ENCODE data around the gene TEKT1.
"Not testable (repeated sequence)": the region's sequence is repeated elsewhere in the genome, so short reads cannot be mapped to it uniquely, and the experiment has no call there.

GRCh38 chr17:6774906-6775305 is 56.6 kb downstream of the TEKT1 start:
- TF ChIP-seq, protein P1, sequence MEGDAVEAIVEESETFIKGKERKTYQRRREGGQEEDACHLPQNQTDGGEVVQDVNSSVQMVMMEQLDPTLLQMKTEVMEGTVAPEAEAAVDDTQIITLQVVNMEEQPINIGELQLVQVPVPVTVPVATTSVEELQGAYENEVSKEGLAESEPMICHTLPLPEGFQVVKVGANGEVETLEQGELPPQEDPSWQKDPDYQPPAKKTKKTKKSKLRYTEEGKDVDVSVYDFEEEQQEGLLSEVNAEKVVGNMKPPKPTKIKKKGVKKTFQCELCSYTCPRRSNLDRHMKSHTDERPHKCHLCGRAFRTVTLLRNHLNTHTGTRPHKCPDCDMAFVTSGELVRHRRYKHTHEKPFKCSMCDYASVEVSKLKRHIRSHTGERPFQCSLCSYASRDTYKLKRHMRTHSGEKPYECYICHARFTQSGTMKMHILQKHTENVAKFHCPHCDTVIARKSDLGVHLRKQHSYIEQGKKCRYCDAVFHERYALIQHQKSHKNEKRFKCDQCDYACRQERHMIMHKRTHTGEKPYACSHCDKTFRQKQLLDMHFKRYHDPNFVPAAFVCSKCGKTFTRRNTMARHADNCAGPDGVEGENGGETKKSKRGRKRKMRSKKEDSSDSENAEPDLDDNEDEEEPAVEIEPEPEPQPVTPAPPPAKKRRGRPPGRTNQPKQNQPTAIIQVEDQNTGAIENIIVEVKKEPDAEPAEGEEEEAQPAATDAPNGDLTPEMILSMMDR (IDR thresholded peaks at IDR 0.05 in 2 of 3, conservative IDR thresholded peaks at IDR 0.05 in 1 of 3; ENCODE audit: insufficient read depth in 2 of 3, low read depth in 1 of 3, low read length in 3 of 3) = not testable (repeated sequence)
- not testable (repeated sequence) for TF ChIP-seq ZBTB43 (CRISPR knock-in tag; IDR thresholded peaks at IDR 0.05); NFYB (IDR thresholded peaks at IDR 0.05; ENCODE audit: extremely low read depth, insufficient read length); TAF7 (tag; IDR thresholded peaks at IDR 0.05); ZNF263 (CRISPR knock-in tag; IDR thresholded peaks at IDR 0.05; ENCODE audit: borderline replicate concordance); HMG20A (CRISPR knock-in tag; conservative IDR thresholded peaks at IDR 0.05); EP300 (IDR thresholded peaks at IDR 0.05; ENCODE audit: low read length)
- TF ChIP-seq, protein P2, sequence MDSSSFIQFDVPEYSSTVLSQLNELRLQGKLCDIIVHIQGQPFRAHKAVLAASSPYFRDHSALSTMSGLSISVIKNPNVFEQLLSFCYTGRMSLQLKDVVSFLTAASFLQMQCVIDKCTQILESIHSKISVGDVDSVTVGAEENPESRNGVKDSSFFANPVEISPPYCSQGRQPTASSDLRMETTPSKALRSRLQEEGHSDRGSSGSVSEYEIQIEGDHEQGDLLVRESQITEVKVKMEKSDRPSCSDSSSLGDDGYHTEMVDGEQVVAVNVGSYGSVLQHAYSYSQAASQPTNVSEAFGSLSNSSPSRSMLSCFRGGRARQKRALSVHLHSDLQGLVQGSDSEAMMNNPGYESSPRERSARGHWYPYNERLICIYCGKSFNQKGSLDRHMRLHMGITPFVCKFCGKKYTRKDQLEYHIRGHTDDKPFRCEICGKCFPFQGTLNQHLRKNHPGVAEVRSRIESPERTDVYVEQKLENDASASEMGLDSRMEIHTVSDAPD (CRISPR knock-in tag; IDR thresholded peaks at IDR 0.05) = not testable (repeated sequence)
